SIG-M5 treated with dmso at 0.1 percent for 504 hours (cell line): ENCODE measurements around the gene C6orf118.

Experiments used
- DNase-seq: peaks from one replicate; lab custom pipeline; 2025; ENCODE audit not compliant: unreplicated experiment; lab: John Stamatoyannopoulos, UW

The C6orf118 gene

GRCh38 chr6:165308926-165309731 lies at the start of gene C6orf118:
C6orf118 (minus strand) TSS chr6:165309605; CDS start chr6:165309586, 19 bp downstream.
- no peak for DNase-seq

- no peak for DNase-seq
Observed at GRCh38 chr6:165345700-165346099, 36.3 kb upstream of the C6orf118 start.

GRCh38 chr6:165340532-165340931 lies 31.1 kb upstream of the C6orf118 start:
- DNase-seq: no peak

- DNase-seq: no peak
Observed at GRCh38 chr6:165325609-165326008, 16.2 kb upstream of the C6orf118 start.

GRCh38 chr6:165321555-165322145 lies 12.2 kb upstream of the C6orf118 start:
- DNase-seq: no peak

GRCh38 chr6:165321150-165321549 lies 11.7 kb upstream of the C6orf118 start:
- DNase-seq: no peak

- no peak for DNase-seq
Observed at GRCh38 chr6:165317723-165318122, 8.3 kb upstream of the C6orf118 start.

GRCh38 chr6:165306955-165307354 lies 2.5 kb downstream of the C6orf118 start:
- no peak for DNase-seq

GRCh38 chr6:165301372-165302246 lies 7.8 kb downstream of the C6orf118 start:
- no peak for DNase-seq

GRCh38 chr6:165300422-165300936 lies 8.9 kb downstream of the C6orf118 start:
- no peak for DNase-seq

- no peak for DNase-seq
Observed at GRCh38 chr6:165298875-165299274, 10.5 kb downstream of the C6orf118 start.

GRCh38 chr6:165298402-165298801 lies 11.0 kb downstream of the C6orf118 start:
- DNase-seq: no peak

GRCh38 chr6:165292657-165293056 lies 16.7 kb downstream of the C6orf118 start:
- no peak for DNase-seq

GRCh38 chr6:165274611-165275010 lies 34.8 kb downstream of the C6orf118 start:
- DNase-seq: no peak

- DNase-seq: no peak
Observed at GRCh38 chr6:165272585-165272984, 36.8 kb downstream of the C6orf118 start.

GRCh38 chr6:165268987-165269386 lies 40.4 kb downstream of the C6orf118 start:
- no peak for DNase-seq

GRCh38 chr6:165266621-165267020 lies 42.8 kb downstream of the C6orf118 start:
- DNase-seq: no peak

- no peak for DNase-seq
Observed at GRCh38 chr6:165266191-165266590, 43.2 kb downstream of the C6orf118 start.

- no peak for DNase-seq
Observed at GRCh38 chr6:165260462-165260861, 48.9 kb downstream of the C6orf118 start.

GRCh38 chr6:165249808-165250207 lies 59.6 kb downstream of the C6orf118 start:
- no peak for DNase-seq

GRCh38 chr6:165245701-165246100 lies 63.7 kb downstream of the C6orf118 start:
- DNase-seq: no peak
